ENCODE results near the gene IRF4.

Gene IRF4

DNA sequence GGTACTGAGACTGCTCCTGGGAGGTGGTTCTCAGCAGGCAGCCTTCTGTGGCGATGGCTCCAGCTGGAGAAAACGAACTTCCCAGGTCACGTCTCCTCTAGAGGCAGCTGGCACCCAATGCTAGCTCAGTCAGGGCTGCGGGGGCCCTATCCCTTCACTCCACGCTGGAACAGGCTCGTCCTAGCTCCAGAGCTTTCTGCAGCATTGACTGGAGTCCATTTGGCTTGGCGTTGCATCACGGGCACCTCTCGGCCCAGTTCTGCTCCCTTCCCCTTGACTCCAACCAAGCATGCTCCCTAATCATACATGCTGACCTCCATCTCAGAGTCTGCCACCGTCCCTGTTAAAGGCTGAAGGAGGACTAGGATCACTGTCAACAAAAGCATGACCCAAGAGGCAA lies 5.9 kb upstream of the IRF4 start:
- no peak overlapping the region for H3K4me3 ChIP-seq (ENCODE audit: low read depth, low read length)

DNA sequence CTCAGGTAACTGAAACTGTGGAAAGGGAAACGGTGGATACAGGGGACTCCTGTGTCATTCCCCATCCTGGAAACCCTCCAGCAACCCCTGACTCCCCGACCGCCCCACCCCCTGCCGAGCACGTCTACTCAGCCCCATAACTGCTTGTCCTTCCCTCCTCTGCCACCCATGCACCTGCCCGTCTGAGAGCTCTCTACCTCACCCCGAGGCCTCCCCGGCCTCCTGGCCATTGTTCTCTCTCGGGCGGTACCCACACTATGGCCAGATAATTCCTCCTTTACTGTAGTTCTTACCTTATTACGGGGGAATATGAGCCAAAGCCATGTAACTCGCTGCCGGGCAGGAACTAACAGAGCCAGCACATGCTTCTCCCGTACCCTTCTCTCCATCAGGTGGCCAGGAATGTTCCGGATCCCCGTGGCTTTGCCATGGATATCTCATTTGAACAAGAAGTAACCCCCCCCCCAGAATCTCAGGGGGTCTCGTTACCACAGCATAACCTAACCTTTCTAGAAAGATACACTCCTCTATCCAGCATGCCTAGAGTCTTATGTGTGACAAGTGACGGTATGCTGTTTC lies 4.8 kb upstream of the IRF4 start:
- TF ChIP-seq, protein P1, sequence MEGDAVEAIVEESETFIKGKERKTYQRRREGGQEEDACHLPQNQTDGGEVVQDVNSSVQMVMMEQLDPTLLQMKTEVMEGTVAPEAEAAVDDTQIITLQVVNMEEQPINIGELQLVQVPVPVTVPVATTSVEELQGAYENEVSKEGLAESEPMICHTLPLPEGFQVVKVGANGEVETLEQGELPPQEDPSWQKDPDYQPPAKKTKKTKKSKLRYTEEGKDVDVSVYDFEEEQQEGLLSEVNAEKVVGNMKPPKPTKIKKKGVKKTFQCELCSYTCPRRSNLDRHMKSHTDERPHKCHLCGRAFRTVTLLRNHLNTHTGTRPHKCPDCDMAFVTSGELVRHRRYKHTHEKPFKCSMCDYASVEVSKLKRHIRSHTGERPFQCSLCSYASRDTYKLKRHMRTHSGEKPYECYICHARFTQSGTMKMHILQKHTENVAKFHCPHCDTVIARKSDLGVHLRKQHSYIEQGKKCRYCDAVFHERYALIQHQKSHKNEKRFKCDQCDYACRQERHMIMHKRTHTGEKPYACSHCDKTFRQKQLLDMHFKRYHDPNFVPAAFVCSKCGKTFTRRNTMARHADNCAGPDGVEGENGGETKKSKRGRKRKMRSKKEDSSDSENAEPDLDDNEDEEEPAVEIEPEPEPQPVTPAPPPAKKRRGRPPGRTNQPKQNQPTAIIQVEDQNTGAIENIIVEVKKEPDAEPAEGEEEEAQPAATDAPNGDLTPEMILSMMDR (conservative IDR thresholded peaks at IDR 0.05; ENCODE audit: low read depth, low read length): no peak
- no peak for DNase-seq (ENCODE audit: low read depth)
- H3K4me3 ChIP-seq (ENCODE audit: low read depth, low read length): no peak overlapping the region

More for the DNA sequence above, 5.9 kb upstream of the IRF4 start:
- DNase-seq (ENCODE audit: low read depth): no peak
- TF ChIP-seq, protein P1 (conservative IDR thresholded peaks at IDR 0.05; ENCODE audit: low read depth, low read length): no peak

DNA sequence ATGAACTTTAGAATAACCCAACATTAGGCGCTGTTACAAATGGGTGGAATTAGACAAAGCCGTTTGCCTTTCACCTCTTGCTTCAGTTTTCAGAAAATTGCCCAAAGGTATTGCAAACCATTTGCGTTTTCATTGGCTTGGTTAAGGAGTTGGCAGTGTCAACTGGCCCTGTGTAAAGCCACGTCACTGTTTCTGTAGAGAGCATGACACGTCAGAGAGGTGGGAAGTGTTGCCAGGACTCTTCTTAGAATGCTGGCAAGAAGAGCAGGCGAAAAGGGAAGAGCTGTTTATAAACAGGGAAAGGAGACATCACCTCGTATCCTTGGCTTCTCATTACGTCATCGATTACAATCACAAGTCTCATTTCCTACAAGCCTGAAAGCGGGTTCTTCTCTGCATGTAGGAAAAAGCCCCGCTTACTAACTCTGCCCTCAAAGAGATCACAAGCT lies 4.2 kb upstream of the IRF4 start:
- no peak for DNase-seq (ENCODE audit: low read depth)

DNA sequence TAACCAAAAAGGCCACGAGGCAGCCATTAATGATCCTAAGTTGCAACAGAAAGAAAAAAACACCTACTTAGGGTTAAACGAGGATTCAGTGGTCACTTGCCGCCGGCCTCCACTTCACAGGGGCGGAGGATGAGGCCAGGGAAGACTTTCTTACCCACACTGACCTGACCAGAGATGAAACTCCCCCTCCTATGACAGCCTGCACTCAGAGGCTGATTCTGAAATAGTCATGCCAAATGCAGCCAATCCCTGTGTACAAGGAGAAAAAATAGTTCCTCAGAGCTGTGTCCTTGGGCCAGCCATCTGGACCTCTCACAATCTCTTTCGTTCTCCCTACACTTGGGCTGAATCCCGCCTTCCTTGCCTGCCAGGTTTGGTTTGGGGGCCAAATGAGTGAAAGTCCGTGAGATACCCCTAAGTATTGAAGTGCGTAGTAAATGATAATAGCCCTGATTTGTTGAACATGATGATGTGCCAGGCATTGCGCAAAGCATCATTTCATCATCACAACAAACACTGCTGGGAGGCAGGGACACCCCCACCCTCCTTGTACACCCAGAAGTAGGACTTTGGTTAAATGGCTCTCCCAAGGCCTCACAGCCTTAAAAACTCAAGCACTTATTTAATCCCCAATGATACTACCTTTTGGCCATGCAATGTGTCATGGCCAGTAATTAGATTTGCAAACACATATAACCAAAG lies 3.2 kb upstream of the IRF4 start:
- DNase-seq (ENCODE audit: low read depth): no peak
- H3K4me3 ChIP-seq (ENCODE audit: low read depth, low read length): no peak overlapping the region
- TF ChIP-seq, protein P1 (conservative IDR thresholded peaks at IDR 0.05; ENCODE audit: low read depth, low read length): no peak

More for the DNA sequence above, 4.2 kb upstream of the IRF4 start:
- no peak overlapping the region for H3K4me3 ChIP-seq (ENCODE audit: low read depth, low read length)
- TF ChIP-seq, protein P1 (conservative IDR thresholded peaks at IDR 0.05; ENCODE audit: low read depth, low read length): no peak

DNA sequence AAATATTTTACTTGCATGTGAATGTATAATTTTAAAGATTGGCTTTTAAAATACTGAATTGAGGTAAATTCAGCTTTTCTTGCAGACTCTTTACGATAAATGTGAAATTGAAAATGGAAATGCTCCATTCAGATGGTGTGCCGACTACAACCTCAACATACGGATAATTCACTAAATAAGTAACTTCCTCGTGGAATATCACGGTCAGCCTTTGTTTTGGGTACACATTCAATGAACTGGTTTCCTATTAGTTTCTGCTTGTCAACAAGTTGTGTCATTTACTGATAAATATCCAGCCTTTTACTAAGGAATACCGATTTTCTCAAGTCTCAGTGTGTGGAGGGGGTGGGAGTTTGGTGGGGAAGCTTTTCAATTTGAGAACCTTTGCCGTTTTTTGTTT lies 2.4 kb upstream of the IRF4 start:
- TF ChIP-seq, protein P1 (conservative IDR thresholded peaks at IDR 0.05; ENCODE audit: low read depth, low read length): no peak
- no peak for DNase-seq (ENCODE audit: low read depth)
- H3K4me3 ChIP-seq (ENCODE audit: low read depth, low read length): no peak overlapping the region

DNA sequence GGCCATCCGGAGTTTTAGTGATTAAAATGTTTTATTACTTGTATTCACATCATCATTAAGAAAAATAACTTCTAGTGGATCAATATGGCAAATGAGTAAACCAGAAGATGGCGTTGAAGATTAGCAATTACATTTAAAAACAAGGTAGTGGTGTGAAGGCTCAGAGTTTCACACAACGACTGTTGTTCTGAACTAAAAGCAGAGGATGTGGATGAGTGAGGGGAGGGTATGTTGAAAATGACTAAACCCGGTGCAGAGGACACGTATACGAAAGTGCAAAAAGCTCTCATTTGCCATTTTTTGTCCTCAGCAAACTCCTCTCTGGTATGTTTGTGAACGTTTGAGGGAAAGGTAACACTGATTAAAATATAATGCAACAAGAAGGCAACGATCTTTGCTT lies 1.9 kb upstream of the IRF4 start:
- H3K4me3 ChIP-seq (ENCODE audit: low read depth, low read length): no peak overlapping the region
- TF ChIP-seq, protein P1 (conservative IDR thresholded peaks at IDR 0.05; ENCODE audit: low read depth, low read length): peak; percentile 14
- DNase-seq (ENCODE audit: low read depth): no peak
